ENCODE measurements around the gene CCSAP. TPM values are rescaled to one million over a fixed set of nuclear protein-coding genes. Genes with fewer than 3 reads are reported as not detected.

The CCSAP gene
- total and polyA plus RNA-seq, 7 experiments from 2014 or later: 1.1 to 13.9 (median 12.6) TPM

- Mint-ChIP-seq H3K4me3 (no peak overlapping the region), H3K27ac (no peak overlapping the region), H3K27me3 (no peaks in the 10 kb centered on the region), H3K4me1 (peaks cover 0 to 5% (median 0%) of the 10 kb centered on the region in 7 donors), H3K36me3 (peaks cover 10 to 34% (median 16%) of the 10 kb centered on the region in 5 donors), H3K9me3 (no peaks in the 10 kb centered on the region)
- H3K4me1 ChIP-seq (ENCODE audit: control insufficient read depth in 2 of 2, insufficient read depth in 2 of 2, low read length in 2 of 2): no peaks in the 10 kb centered on the region
- ChIA-PET POLR2A (interaction anchor here (0.9 kb wide), 1 partner anchor 32 kb away, joined by 4 read pairs; no protein-coding TSS in a partner anchor), CTCF (no interaction called here)
- no peaks in the 10 kb centered on the region for H3K27me3 ChIP-seq (ENCODE audit: control insufficient read depth in 2 of 2, insufficient read depth in 2 of 2, low read length in 2 of 2)
- peaks cover 0 to 5% (median 0%) of the 10 kb centered on the region in 3 experiments for H3K36me3 ChIP-seq (ENCODE audit: control insufficient read depth in 2 of 3, insufficient read depth in 3 of 3, low read length in 3 of 3)
- DNase-seq (no peak), ATAC-seq (no peak)
- no peak overlapping the region for H3K27ac ChIP-seq (ENCODE audit: low read depth, low read length)
- no peak overlapping the region for H3K4me3 ChIP-seq (ENCODE audit: low read length)
- H3K9me3 ChIP-seq (ENCODE audit: control insufficient read depth in 2 of 3, low read length in 3 of 3): no peaks in the 10 kb centered on the region
- intact Hi-C loops (cut with micrococcal nuclease): loop anchor here in 1 of 2 donors (5.0 kb wide), 1 partner anchor 37 kb away; the partner anchor contains the start of gene RAB4A
These were observed 33.2 kb downstream of the CCSAP start for GRCh38 chr1:229309684-229310083.

GRCh38 chr1:229309074-229309473 is 33.8 kb downstream of the CCSAP start:
- ChIA-PET CTCF (no interaction called here), POLR2A (no interaction called here)
- Mint-ChIP-seq H3K9me3 (no peaks in the 10 kb centered on the region), H3K4me3 (no peak overlapping the region), H3K4me1 (peaks cover 0 to 5% (median 0%) of the 10 kb centered on the region in 7 donors), H3K36me3 (peaks cover 10 to 34% (median 16%) of the 10 kb centered on the region in 5 donors), H3K27me3 (no peaks in the 10 kb centered on the region), H3K27ac (no peak overlapping the region)
- H3K27ac ChIP-seq (ENCODE audit: low read depth, low read length): no peak overlapping the region
- H3K4me1 ChIP-seq (ENCODE audit: control insufficient read depth in 2 of 2, insufficient read depth in 2 of 2, low read length in 2 of 2): no peaks in the 10 kb centered on the region
- ATAC-seq (no peak), DNase-seq (no peak)
- intact Hi-C loops (cut with micrococcal nuclease): loop anchor here in 1 of 2 donors (5.0 kb wide), 1 partner anchor 37 kb away; the partner anchor contains the start of gene RAB4A
- no peaks in the 10 kb centered on the region for H3K9me3 ChIP-seq (ENCODE audit: control insufficient read depth in 2 of 3, low read length in 3 of 3)
- peaks cover 0 to 10% (median 0%) of the 10 kb centered on the region in 3 experiments for H3K36me3 ChIP-seq (ENCODE audit: control insufficient read depth in 2 of 3, insufficient read depth in 3 of 3, low read length in 3 of 3)
- no peak overlapping the region for H3K4me3 ChIP-seq (ENCODE audit: low read length)
- no peaks in the 10 kb centered on the region for H3K27me3 ChIP-seq (ENCODE audit: control insufficient read depth in 2 of 2, insufficient read depth in 2 of 2, low read length in 2 of 2)

- intact Hi-C loops (cut with micrococcal nuclease): loop anchor here in 1 of 2 donors (5.0 kb wide), 1 partner anchor 33 kb away; the partner anchor contains the start of gene RAB4A
- DNase-seq (no peak), ATAC-seq (no peak)
- Histone ChIP-seq H3K27me3 (ENCODE audit: control insufficient read depth in 2 of 2, insufficient read depth in 2 of 2, low read length in 2 of 2) (no peaks in the 10 kb centered on the region), H3K9me3 (ENCODE audit: control insufficient read depth in 2 of 3, low read length in 3 of 3) (no peaks in the 10 kb centered on the region), H3K36me3 (ENCODE audit: control insufficient read depth in 2 of 3, insufficient read depth in 3 of 3, low read length in 3 of 3) (peaks cover under 1 to 32% (median 4%) of the 10 kb centered on the region in 3 experiments), H3K4me3 (ENCODE audit: low read length) (no peak overlapping the region), H3K4me1 (ENCODE audit: control insufficient read depth in 2 of 2, insufficient read depth in 2 of 2, low read length in 2 of 2) (no peaks in the 10 kb centered on the region), H3K27ac (ENCODE audit: low read depth, low read length) (no peak overlapping the region)
- Mint-ChIP-seq H3K36me3 (peaks cover 13 to 31% (median 14%) of the 10 kb centered on the region in 5 donors), H3K4me1 (peaks cover under 1 to 14% (median 5%) of the 10 kb centered on the region in 7 donors), H3K27ac (no peak overlapping the region), H3K27me3 (no peaks in the 10 kb centered on the region), H3K4me3 (no peak overlapping the region), H3K9me3 (no peaks in the 10 kb centered on the region)
- ChIA-PET CTCF (no interaction called here), POLR2A (no interaction called here)
These were observed 37.5 kb downstream of the CCSAP start for GRCh38 chr1:229305392-229305791.

GRCh38 chr1:229303855-229304254 is 39.0 kb downstream of the CCSAP start:
- Mint-ChIP-seq H3K4me3 (no peak overlapping the region), H3K27ac (no peak overlapping the region), H3K9me3 (no peaks in the 10 kb centered on the region), H3K36me3 (peaks cover 18 to 40% (median 27%) of the 10 kb centered on the region in 5 donors), H3K4me1 (peaks cover 3 to 14% (median 4%) of the 10 kb centered on the region in 7 donors), H3K27me3 (no peaks in the 10 kb centered on the region)
- Histone ChIP-seq H3K27me3 (ENCODE audit: control insufficient read depth in 2 of 2, insufficient read depth in 2 of 2, low read length in 2 of 2) (no peaks in the 10 kb centered on the region), H3K4me3 (ENCODE audit: low read length) (no peak overlapping the region), H3K36me3 (ENCODE audit: control insufficient read depth in 2 of 3, insufficient read depth in 3 of 3, low read length in 3 of 3) (peaks cover 4 to 43% (median 9%) of the 10 kb centered on the region in 3 experiments), H3K27ac (ENCODE audit: low read depth, low read length) (no peak overlapping the region), H3K4me1 (ENCODE audit: control insufficient read depth in 2 of 2, insufficient read depth in 2 of 2, low read length in 2 of 2) (no peaks in the 10 kb centered on the region), H3K9me3 (ENCODE audit: control insufficient read depth in 2 of 3, low read length in 3 of 3) (no peaks in the 10 kb centered on the region)
- POLR2A ChIA-PET: no interaction called here
- intact Hi-C loops (cut with micrococcal nuclease): no loop called here
- ATAC-seq: no peak
- CTCF ChIA-PET: no interaction called here
- no peak for DNase-seq

DNA sequence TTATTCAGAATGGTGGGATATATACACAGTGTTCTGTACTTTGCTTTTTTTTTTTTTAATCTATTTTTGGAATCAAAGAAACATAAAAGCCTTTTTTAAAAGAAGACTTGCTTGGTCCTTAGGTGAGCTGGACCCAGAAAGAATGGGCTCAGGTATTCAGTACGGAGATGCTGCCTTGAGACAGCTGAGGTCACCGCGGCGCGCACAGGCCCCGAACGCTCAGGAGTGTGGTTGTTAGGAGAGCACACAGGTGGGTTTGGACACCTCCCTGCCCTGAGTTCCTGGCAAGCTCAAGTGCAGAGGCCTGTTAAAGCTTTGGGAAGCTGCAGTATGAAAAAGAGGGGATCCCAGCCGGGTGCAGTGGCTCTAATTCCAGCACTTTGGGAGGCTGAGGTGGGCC is 40.1 kb downstream of the CCSAP start:
- peaks cover 0 to 14% (median 4%) of the 10 kb centered on the region in 7 donors for H3K4me1 Mint-ChIP-seq
- DNase-seq: no peak
- no peak overlapping the region for H3K4me3 Mint-ChIP-seq
- intact Hi-C loops (cut with micrococcal nuclease): no loop called here
- H3K4me3 ChIP-seq (ENCODE audit: low read length): no peak overlapping the region
- H3K27ac Mint-ChIP-seq: no peak overlapping the region
- H3K9me3 Mint-ChIP-seq: no peaks in the 10 kb centered on the region
- no peaks in the 10 kb centered on the region for H3K9me3 ChIP-seq (ENCODE audit: control insufficient read depth in 2 of 3, low read length in 3 of 3)
- ATAC-seq: no peak
- H3K36me3 Mint-ChIP-seq: peaks cover 11 to 38% (median 23%) of the 10 kb centered on the region in 5 donors
- peaks cover 4 to 44% (median 13%) of the 10 kb centered on the region in 3 experiments for H3K36me3 ChIP-seq (ENCODE audit: control insufficient read depth in 2 of 3, insufficient read depth in 3 of 3, low read length in 3 of 3)
- POLR2A ChIA-PET: no interaction called here
- CTCF ChIA-PET: interaction anchor here (0.6 kb wide), 1 partner anchor 1764 kb away, joined by 3 read pairs; no protein-coding TSS in a partner anchor
- H3K27ac ChIP-seq (ENCODE audit: low read depth, low read length): no peak overlapping the region
- no peaks in the 10 kb centered on the region for H3K4me1 ChIP-seq (ENCODE audit: control insufficient read depth in 2 of 2, insufficient read depth in 2 of 2, low read length in 2 of 2)
- no peaks in the 10 kb centered on the region for H3K27me3 Mint-ChIP-seq
- H3K27me3 ChIP-seq (ENCODE audit: control insufficient read depth in 2 of 2, insufficient read depth in 2 of 2, low read length in 2 of 2): no peaks in the 10 kb centered on the region

GRCh38 chr1:229300099-229300757 is 42.6 kb downstream of the CCSAP start:
- no peaks in the 10 kb centered on the region for H3K4me1 ChIP-seq (ENCODE audit: control insufficient read depth in 2 of 2, insufficient read depth in 2 of 2, low read length in 2 of 2)

More at GRCh38 chr1:229300099-229300757, 42.6 kb downstream of the CCSAP start:
- Histone ChIP-seq H3K36me3 (ENCODE audit: control insufficient read depth in 2 of 3, insufficient read depth in 3 of 3, low read length in 3 of 3) (peaks cover 4 to 64% (median 13%) of the 10 kb centered on the region in 3 experiments), H3K9me3 (ENCODE audit: control insufficient read depth in 2 of 3, low read length in 3 of 3) (no peaks in the 10 kb centered on the region), H3K27me3 (ENCODE audit: control insufficient read depth in 2 of 2, insufficient read depth in 2 of 2, low read length in 2 of 2) (no peaks in the 10 kb centered on the region), H3K4me3 (ENCODE audit: low read length) (no peak overlapping the region), H3K27ac (ENCODE audit: low read depth, low read length) (no peak overlapping the region)
- DNase-seq (no peak), ATAC-seq (no peak)
- Mint-ChIP-seq H3K9me3 (no peaks in the 10 kb centered on the region), H3K4me3 (no peak overlapping the region), H3K36me3 (peaks cover 11 to 41% (median 23%) of the 10 kb centered on the region in 5 donors), H3K27ac (peak overlapping the region in 2 of 9 donors; percentile 29 to 55), H3K4me1 (peaks cover 0 to 9% (median 4%) of the 10 kb centered on the region in 7 donors), H3K27me3 (no peaks in the 10 kb centered on the region)
- CTCF ChIA-PET: no interaction called here
- intact Hi-C loops (cut with micrococcal nuclease): no loop called here
- POLR2A ChIA-PET: no interaction called here

Measured in naive thymus-derived CD4-positive, alpha-beta T cell (primary cell).